ENCODE data around the gene PIK3C2B.

DNA sequence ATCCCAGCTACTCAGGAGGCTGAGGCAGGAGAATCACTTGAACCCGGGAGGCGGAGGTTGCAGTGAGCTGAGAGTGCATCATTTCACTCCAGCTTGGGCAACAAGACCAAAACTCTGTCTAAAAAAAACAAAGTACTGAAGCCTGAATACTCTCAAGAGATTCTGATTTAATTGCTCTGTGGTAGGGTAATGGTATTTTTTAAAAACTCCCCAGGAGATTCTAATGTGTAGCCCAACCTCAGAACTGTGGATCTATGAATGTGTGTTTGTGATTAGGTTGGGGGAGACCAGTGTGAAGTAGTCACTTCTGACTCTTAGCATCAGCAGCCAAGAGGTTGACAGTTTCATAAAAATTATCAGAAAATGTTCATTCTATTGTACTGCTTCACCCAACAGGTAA, 21.9 kb downstream of the PIK3C2B start:
- TF ChIP-seq EP300 (IDR thresholded peaks at IDR 0.05; ENCODE audit: borderline replicate concordance in 1 of 2, low read depth in 2 of 2, low read length in 2 of 2) (no peak), SIX5 (IDR thresholded peaks at IDR 0.05; ENCODE audit: low read depth, low read length) (no peak), CHD2 (IDR thresholded peaks at IDR 0.05; ENCODE audit: low read length) (no peak), SIN3A (conservative IDR thresholded peaks at IDR 0.05 in 1 of 2, IDR thresholded peaks at IDR 0.05 in 1 of 2; ENCODE audit: low read depth in 1 of 2, low read length in 2 of 2) (no peak)
